Heart right ventricle (tissue), 16 donors: Measurements from ENCODE around the gene TCF21. TPM values are rescaled to one million over a fixed set of nuclear protein-coding genes. Genes with fewer than 3 reads are reported as not detected.

Source experiments
- ATAC-seq, 8 donors: fragments of 200-7000 bp; cut with Tn5 transposase; one replicate each; pipeline ENCODE4 v1.9.1; 2020; ENCODE audit warnings: mild to moderate bottlenecking in 8 of 8, moderate library complexity in 8 of 8, moderate number of reproducible peaks in 1 of 8
- DNase-seq, 2 donors: peaks; one replicate each; pipeline ENCODE4 v3.0.0-alpha.2; 2020
- H3K27ac ChIP-seq, 10 donors: fragments of 200-600 bp; sonication (generic) in 2 of 10; one replicate each; pipeline versions ENCODE4 v1.5.0 to v1.8.0; 2020 to 2022; ENCODE audit warnings: mild to moderate bottlenecking in 3 of 10
- H3K27me3 ChIP-seq, 7 donors: fragments of 200-600 bp; one replicate each; pipeline ENCODE4 v1.8.0; 2021 to 2022; ENCODE audit warnings: mild to moderate bottlenecking in 2 of 7
- H3K36me3 ChIP-seq, 9 donors: fragments of 200-600 bp; sonication (generic) in 1 of 9; one replicate each; pipeline versions ENCODE4 v1.5.0 to v1.8.0; 2020 to 2022; ENCODE audit warnings: mild to moderate bottlenecking in 2 of 9
- H3K4me1 ChIP-seq, 9 donors: fragments of 200-600 bp; sonication (generic) in 1 of 9; one replicate each; pipeline versions ENCODE4 v1.5.0 to v1.8.0; 2020 to 2022; ENCODE audit warnings: mild to moderate bottlenecking in 4 of 9
- H3K4me3 ChIP-seq, 10 donors: fragments of 200-600 bp; sonication (generic) in 2 of 10; one replicate each; pipeline versions ENCODE4 v1.5.0 to v1.8.0; 2020 to 2022; ENCODE audit warnings: mild to moderate bottlenecking in 7 of 10, moderate library complexity in 2 of 10
- H3K9me3 ChIP-seq, 11 donors: fragments of 200-600 bp in 10 of 11; sonication (generic) in 2 of 11; one replicate each; pipeline versions ENCODE4 v1.5.0 to v1.8.0; 2013 to 2022; ENCODE audit warnings: mild to moderate bottlenecking in 2 of 11, control low read depth in 1 of 11, moderate library complexity in 1 of 11
- whole genome bisulfite sequencing, 2 donors: extraction: QIAGEN DNeasy Blood & Tissue Kit; methylation state at CpG; one replicate each; pipeline ENCODE4 v1.1.7; 2013; ENCODE audit warnings: inconsistent platforms in 1 of 2; 5-methylcytosine and 5-hydroxymethylcytosine counted together
- intact Hi-C, 10 donors: fragments of 100-400 bp; cut with DNase I; formaldehyde crosslinking; loops; one replicate each; pipeline versions ENCODE4 v1.11.1 to v1.14.2; 2022
- polyA plus RNA-seq, 2 donors: library from polyadenylated mRNA; stranded (reverse); fragments of 200-250 nt; gene quantifications; one replicate each; pipeline ENCODE4 v1.2.3, GENCODE V29; 2013
- total RNA-seq, 10 donors: library from RNA; stranded (reverse); fragmentation: NEBNext Ultra II Directional in 3 of 10; extraction: Animal tissue kit (Norgen Biotek cat#: 25700) in 3 of 10; gene quantifications; one replicate each; pipeline versions ENCODE4 v1.2.1 to v1.2.4, GENCODE V29; 2021 to 2023
- TF ChIP-seq, protein P1 (sequence below), 9 donors: fragments of 200-600 bp; sonication (generic) in 2 of 9; IDR thresholded peaks; one replicate each; pipeline versions ENCODE4 v1.5.0 to v1.8.0; 2021 to 2022; ENCODE audit warnings: antibody characterized with exemption in 9 of 9, mild to moderate bottlenecking in 5 of 9, moderate library complexity in 1 of 9
- donor health status: Arrhythmogenic right ventricular cardiomyopathy.
- donor health status: ischemic (EF 13 %, LVEDD 7.1; RV severe dilation, severe dysfunction).
- donor health status: healthy with polysubstance abuse.
- donor health status: DM: no; HTN: yes; CAD: no.
- donor health status: DM: no; HTN: no; CAD: no.
- donor health status: ischemic (EF 25% LVEDD 6.9; RV normal size, moderate dysfunction).
- donor health status: ischemic (EF 25% LVEDD 5.7; RV mildly dilated, moderate dysfunction).
- donor health status: healthy.
- donor health status: DM: yes; HTN: yes; CAD: no.
- donor health status: Ischemic cardiomyopathy.
- donor health status: ischemic (EF 35%, LVEDD 5.7; RV mildly dilated, moderate dysfunction).
- donor health status: nonischemic (EF 11% LVEDD 7.7; RV severe dilation, severe dysfunction).
- donor health status: DM: yes; HTN: yes; CAD: no.
- donor health status: PGD.
- donor health status: ischemic (EF 29% LVEDD 5.4; RV normal size, mild dysfunction).
- donor health status: nonischemic (EF 23%, LVEDD 6.1; RV moderate dilation, normal function).

The TCF21 gene
- total and polyA plus RNA-seq, 12 donors = 1.3 to 16.6 (median 3.1) TPM

DNA sequence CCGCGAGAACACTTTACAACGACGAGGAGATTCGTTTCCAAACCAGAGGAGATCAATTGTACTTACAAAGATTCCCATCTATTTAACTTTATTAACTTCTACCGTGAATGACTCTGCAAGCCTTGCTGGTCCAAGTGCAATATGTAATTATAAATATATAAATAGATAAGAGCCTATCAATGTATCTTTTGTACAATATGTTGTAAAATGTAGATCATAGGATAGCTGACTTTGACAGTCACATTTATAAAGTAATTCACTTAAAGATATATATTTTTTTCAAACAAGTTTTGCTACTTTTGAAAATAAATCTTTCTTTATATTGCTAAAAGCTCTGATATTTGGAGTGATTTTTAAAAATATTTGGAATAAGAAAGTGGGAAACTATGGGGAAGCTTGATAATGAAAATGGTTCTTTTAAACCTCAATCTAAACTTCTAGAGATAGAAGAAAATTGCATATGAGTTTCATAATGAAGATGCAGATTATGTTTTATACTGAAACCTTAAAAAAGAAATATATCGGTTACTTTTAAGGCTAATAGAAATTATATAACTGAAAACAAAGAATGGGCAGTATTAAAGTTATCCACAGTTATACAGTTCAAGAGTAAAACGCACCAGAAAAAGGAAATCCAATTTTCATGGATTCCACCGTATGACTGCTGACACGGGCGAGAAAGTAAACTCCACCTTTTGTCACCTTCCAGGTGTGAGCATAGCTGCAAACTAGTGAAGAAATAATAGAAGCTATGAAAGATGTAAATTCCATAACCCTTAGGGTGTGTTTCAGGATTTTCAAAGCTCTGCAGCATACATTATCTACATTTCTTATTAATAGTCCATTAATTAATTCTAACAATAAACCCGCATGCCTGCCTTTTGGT is 3.3 kb downstream of the TCF21 start:
- ATAC-seq (no peak), DNase-seq (no peak)
- Histone ChIP-seq H3K4me3 (peak overlapping the region; percentile 47 to 66 (median 56)), H3K27ac (peak overlapping the region in 9 of 10 donors; percentile 53 to 89 (median 85)), H3K36me3 (no peaks in the 10 kb centered on the region), H3K9me3 (no peaks in the 10 kb centered on the region), H3K27me3 (peaks cover 0 to 100% (median 96%) of the 10 kb centered on the region in 7 donors), H3K4me1 (peaks cover 0 to 73% (median 38%) of the 10 kb centered on the region in 9 donors)
- TF ChIP-seq, protein P1, sequence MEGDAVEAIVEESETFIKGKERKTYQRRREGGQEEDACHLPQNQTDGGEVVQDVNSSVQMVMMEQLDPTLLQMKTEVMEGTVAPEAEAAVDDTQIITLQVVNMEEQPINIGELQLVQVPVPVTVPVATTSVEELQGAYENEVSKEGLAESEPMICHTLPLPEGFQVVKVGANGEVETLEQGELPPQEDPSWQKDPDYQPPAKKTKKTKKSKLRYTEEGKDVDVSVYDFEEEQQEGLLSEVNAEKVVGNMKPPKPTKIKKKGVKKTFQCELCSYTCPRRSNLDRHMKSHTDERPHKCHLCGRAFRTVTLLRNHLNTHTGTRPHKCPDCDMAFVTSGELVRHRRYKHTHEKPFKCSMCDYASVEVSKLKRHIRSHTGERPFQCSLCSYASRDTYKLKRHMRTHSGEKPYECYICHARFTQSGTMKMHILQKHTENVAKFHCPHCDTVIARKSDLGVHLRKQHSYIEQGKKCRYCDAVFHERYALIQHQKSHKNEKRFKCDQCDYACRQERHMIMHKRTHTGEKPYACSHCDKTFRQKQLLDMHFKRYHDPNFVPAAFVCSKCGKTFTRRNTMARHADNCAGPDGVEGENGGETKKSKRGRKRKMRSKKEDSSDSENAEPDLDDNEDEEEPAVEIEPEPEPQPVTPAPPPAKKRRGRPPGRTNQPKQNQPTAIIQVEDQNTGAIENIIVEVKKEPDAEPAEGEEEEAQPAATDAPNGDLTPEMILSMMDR (IDR thresholded peaks at IDR 0.05) = no peak
- intact Hi-C loops = loop anchor here in 3 of 10 donors (5.0 to 10.0 kb wide), 2 partner anchors 127 to 130 kb away; no protein-coding TSS in a partner anchor
- 9 to 10% methylated on average over 12 of the region's 12 CpGs for WGBS, 2 donors

DNA sequence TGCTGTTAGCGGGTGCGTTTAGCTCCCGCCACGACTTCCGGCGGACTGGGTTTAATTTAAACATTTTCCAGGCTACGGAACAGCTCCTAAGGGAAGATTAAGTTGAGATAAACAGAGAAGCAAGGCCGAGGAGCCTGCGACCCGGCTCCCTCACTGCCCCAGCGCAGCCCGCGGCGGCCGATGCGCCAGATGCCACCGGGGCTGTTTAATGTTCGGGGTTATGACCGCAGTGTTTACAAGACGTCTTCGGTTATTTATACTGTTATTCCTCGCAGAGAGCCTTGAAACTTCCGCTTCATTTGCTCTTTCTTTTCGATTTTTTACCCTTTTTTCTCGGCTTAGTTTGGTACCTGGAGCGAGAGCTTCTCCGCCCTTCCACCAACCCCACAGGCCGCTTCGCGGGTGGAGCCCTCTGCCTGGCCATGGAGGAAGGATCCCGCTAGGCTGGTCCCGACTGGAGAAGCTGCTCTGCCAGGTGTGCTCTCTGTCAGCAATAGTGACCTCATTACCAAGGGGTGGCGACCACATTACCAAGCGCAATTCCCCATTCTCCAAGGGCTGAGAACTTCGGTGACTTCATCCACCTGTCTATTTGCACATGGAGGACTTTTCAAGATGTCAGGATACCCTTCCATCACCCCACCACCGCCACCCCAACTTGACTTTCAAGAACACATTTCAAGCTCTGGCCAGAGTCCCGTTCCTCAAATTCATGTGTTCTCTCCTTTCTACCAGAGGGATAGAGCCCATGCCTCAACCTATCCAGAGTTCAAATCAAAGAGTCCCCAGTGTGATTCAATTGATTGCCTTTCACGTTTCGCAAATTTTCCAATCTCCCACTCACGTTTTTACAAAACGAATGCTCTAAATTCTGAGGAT is 4.1 kb downstream of the TCF21 start:
- intact Hi-C loops = loop anchor here in 3 of 10 donors (5.0 to 10.0 kb wide), 2 partner anchors 128 to 131 kb away; no protein-coding TSS in a partner anchor
- H3K4me1 ChIP-seq = peaks cover 0 to 73% (median 38%) of the 10 kb centered on the region in 9 donors
- H3K4me3 ChIP-seq = peak overlapping the region in 9 of 10 donors; percentile 49 to 66 (median 57)
- H3K9me3 ChIP-seq = no peaks in the 10 kb centered on the region
- peak in 1 of 2 donors; percentile 16 for DNase-seq
- peaks cover 0 to 100% (median 95%) of the 10 kb centered on the region in 7 donors for H3K27me3 ChIP-seq
- TF ChIP-seq, protein P1 (IDR thresholded peaks at IDR 0.05) = no peak
- peak overlapping the region in 9 of 10 donors; percentile 3 to 88 (median 56) for H3K27ac ChIP-seq
- H3K36me3 ChIP-seq = no peaks in the 10 kb centered on the region
- no peak for ATAC-seq
- 9 to 12% methylated on average over 41 of the region's 41 CpGs for WGBS, 2 donors

DNA sequence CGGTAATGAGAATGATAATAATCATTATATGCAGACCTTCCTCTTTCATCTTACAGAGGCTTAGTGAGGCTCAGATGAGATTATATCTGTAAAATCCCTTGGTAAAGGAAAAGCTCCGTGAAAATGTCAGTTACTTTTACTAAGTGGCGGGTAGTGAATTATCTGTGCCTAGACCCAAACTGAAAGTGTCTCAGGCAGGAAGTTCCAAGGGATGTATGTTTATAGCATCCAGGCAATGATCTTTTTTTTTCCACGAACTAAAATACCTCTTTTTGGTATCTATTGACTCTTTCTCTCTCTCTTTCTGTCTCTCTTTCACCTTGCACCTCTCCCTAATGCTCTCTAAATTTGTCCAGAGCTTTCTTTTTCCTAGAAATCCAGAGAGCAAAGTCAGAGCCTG is 5.0 kb downstream of the TCF21 start:
- Histone ChIP-seq H3K36me3 (no peaks in the 10 kb centered on the region), H3K27me3 (peaks cover 0 to 100% (median 96%) of the 10 kb centered on the region in 7 donors), H3K27ac (peak overlapping the region; percentile 10 to 88 (median 50)), H3K9me3 (no peaks in the 10 kb centered on the region), H3K4me3 (peak overlapping the region in 7 of 10 donors; percentile 0 to 63 (median 49)), H3K4me1 (peaks cover 0 to 73% (median 38%) of the 10 kb centered on the region in 9 donors)
- no peak for DNase-seq
- TF ChIP-seq, protein P1 (IDR thresholded peaks at IDR 0.05) = no peak
- no peak for ATAC-seq
- WGBS, 2 donors = 20 to 23% methylated on average over 4 of the region's 4 CpGs
- intact Hi-C loops = loop anchor here in 3 of 10 donors (5.0 to 10.0 kb wide), 2 partner anchors 129 to 132 kb away; no protein-coding TSS in a partner anchor
